Heart right ventricle (tissue), 16 donors: Measurements from ENCODE around the gene KLHL40. TPM values are rescaled to one million over a fixed set of nuclear protein-coding genes. Genes with fewer than 3 reads are reported as not detected.

Source experiments
- ATAC-seq, 8 donors: fragments of 200-7000 bp; cut with Tn5 transposase; one replicate each; pipeline ENCODE4 v1.9.1; 2020; ENCODE audit warnings: mild to moderate bottlenecking in 8 of 8, moderate library complexity in 8 of 8, moderate number of reproducible peaks in 1 of 8
- DNase-seq, 2 donors: peaks; one replicate each; pipeline ENCODE4 v3.0.0-alpha.2; 2020
- H3K27ac ChIP-seq, 10 donors: fragments of 200-600 bp; sonication (generic) in 2 of 10; one replicate each; pipeline versions ENCODE4 v1.5.0 to v1.8.0; 2020 to 2022; ENCODE audit warnings: mild to moderate bottlenecking in 3 of 10
- H3K27me3 ChIP-seq, 7 donors: fragments of 200-600 bp; one replicate each; pipeline ENCODE4 v1.8.0; 2021 to 2022; ENCODE audit warnings: mild to moderate bottlenecking in 2 of 7
- H3K36me3 ChIP-seq, 9 donors: fragments of 200-600 bp; sonication (generic) in 1 of 9; one replicate each; pipeline versions ENCODE4 v1.5.0 to v1.8.0; 2020 to 2022; ENCODE audit warnings: mild to moderate bottlenecking in 2 of 9
- H3K4me1 ChIP-seq, 9 donors: fragments of 200-600 bp; sonication (generic) in 1 of 9; one replicate each; pipeline versions ENCODE4 v1.5.0 to v1.8.0; 2020 to 2022; ENCODE audit warnings: mild to moderate bottlenecking in 4 of 9
- H3K4me3 ChIP-seq, 10 donors: fragments of 200-600 bp; sonication (generic) in 2 of 10; one replicate each; pipeline versions ENCODE4 v1.5.0 to v1.8.0; 2020 to 2022; ENCODE audit warnings: mild to moderate bottlenecking in 7 of 10, moderate library complexity in 2 of 10
- H3K9me3 ChIP-seq, 11 donors: fragments of 200-600 bp in 10 of 11; sonication (generic) in 2 of 11; one replicate each; pipeline versions ENCODE4 v1.5.0 to v1.8.0; 2013 to 2022; ENCODE audit warnings: mild to moderate bottlenecking in 2 of 11, control low read depth in 1 of 11, moderate library complexity in 1 of 11
- WGBS, 2 donors: extraction: QIAGEN DNeasy Blood & Tissue Kit; methylation state at CpG; one replicate each; pipeline ENCODE4 v1.1.7; 2013; ENCODE audit warnings: inconsistent platforms in 1 of 2; 5-methylcytosine and 5-hydroxymethylcytosine counted together
- intact Hi-C, 10 donors: fragments of 100-400 bp; cut with DNase I; formaldehyde crosslinking; loops; one replicate each; pipeline versions ENCODE4 v1.11.1 to v1.14.2; 2022
- polyA plus RNA-seq, 2 donors: library from polyadenylated mRNA; stranded (reverse); fragments of 200-250 nt; gene quantifications; one replicate each; pipeline ENCODE4 v1.2.3, GENCODE V29; 2013
- total RNA-seq, 10 donors: library from RNA; stranded (reverse); fragmentation: NEBNext Ultra II Directional in 3 of 10; extraction: Animal tissue kit (Norgen Biotek cat#: 25700) in 3 of 10; gene quantifications; one replicate each; pipeline versions ENCODE4 v1.2.1 to v1.2.4, GENCODE V29; 2021 to 2023
- TF ChIP-seq, protein P1 (sequence below), 9 donors: fragments of 200-600 bp; sonication (generic) in 2 of 9; IDR thresholded peaks; one replicate each; pipeline versions ENCODE4 v1.5.0 to v1.8.0; 2021 to 2022; ENCODE audit warnings: antibody characterized with exemption in 9 of 9, mild to moderate bottlenecking in 5 of 9, moderate library complexity in 1 of 9
- donor health status: Arrhythmogenic right ventricular cardiomyopathy.
- donor health status: ischemic (EF 13 %, LVEDD 7.1; RV severe dilation, severe dysfunction).
- donor health status: healthy with polysubstance abuse.
- donor health status: DM: no; HTN: yes; CAD: no.
- donor health status: DM: no; HTN: no; CAD: no.
- donor health status: ischemic (EF 25% LVEDD 6.9; RV normal size, moderate dysfunction).
- donor health status: ischemic (EF 25% LVEDD 5.7; RV mildly dilated, moderate dysfunction).
- donor health status: healthy.
- donor health status: DM: yes; HTN: yes; CAD: no.
- donor health status: Ischemic cardiomyopathy.
- donor health status: ischemic (EF 35%, LVEDD 5.7; RV mildly dilated, moderate dysfunction).
- donor health status: nonischemic (EF 11% LVEDD 7.7; RV severe dilation, severe dysfunction).
- donor health status: DM: yes; HTN: yes; CAD: no.
- donor health status: PGD.
- donor health status: ischemic (EF 29% LVEDD 5.4; RV normal size, mild dysfunction).
- donor health status: nonischemic (EF 23%, LVEDD 6.1; RV moderate dilation, normal function).

KLHL40 gene
- total and polyA plus RNA-seq, 12 donors, result 0.26 to 8.3 (median 0.85) TPM

DNA sequence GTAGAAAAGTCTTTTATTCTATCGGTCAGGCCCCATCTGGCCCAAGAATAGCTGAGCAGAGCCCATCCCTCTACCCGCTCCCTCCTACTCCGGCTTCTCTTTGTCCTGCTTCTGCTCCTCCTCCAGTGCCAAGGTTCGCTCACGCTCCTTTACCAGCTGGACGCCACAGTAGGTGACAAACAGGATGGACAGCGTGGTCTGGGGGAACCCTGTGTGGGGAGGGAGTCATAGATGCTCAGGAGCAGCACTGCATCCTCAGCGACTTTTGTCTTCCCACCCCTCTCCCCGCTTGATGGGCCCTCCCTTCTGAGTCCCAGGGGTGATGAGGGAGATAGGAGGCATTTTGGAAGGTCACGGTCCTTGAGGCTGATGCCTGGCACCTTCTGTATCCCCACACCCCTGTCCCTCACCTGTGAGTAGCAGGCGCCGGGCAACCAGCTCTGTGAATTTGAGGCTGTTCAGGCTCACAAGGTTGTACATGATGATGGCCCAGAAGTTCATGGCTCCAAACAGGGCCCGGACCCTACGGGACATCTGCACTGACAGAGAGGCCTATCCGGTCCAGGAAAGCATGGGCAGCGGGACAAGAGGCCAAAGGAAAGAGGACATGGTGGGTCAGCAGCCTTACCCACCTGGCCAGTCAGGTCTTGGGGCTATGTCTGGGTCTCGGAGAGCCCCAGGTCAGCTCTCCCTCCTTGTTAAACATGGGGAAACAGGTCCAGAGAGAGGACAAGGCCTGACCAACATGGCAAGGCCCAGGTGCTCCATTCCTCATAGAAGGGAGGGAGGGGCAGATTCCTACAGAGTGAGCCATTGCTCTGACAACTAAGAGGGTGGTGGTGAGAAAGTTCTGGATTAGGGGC, 7.6 kb downstream of the KLHL40 start:
- TF ChIP-seq, protein P1, sequence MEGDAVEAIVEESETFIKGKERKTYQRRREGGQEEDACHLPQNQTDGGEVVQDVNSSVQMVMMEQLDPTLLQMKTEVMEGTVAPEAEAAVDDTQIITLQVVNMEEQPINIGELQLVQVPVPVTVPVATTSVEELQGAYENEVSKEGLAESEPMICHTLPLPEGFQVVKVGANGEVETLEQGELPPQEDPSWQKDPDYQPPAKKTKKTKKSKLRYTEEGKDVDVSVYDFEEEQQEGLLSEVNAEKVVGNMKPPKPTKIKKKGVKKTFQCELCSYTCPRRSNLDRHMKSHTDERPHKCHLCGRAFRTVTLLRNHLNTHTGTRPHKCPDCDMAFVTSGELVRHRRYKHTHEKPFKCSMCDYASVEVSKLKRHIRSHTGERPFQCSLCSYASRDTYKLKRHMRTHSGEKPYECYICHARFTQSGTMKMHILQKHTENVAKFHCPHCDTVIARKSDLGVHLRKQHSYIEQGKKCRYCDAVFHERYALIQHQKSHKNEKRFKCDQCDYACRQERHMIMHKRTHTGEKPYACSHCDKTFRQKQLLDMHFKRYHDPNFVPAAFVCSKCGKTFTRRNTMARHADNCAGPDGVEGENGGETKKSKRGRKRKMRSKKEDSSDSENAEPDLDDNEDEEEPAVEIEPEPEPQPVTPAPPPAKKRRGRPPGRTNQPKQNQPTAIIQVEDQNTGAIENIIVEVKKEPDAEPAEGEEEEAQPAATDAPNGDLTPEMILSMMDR (IDR thresholded peaks at IDR 0.05), result no peak
- ATAC-seq (peak in 3 of 8 donors; percentile 2 to 3 (median 2)), DNase-seq (no peak)
- Histone ChIP-seq H3K9me3 (no peaks in the 10 kb centered on the region), H3K4me1 (peaks cover 0 to 20% (median 11%) of the 10 kb centered on the region in 9 donors), H3K27me3 (no peaks in the 10 kb centered on the region), H3K4me3 (no peak overlapping the region), H3K27ac (peak overlapping the region in 1 of 10 donors; percentile 10), H3K36me3 (peaks cover 0 to 7% (median 0%) of the 10 kb centered on the region in 9 donors)
- intact Hi-C loops, result no loop called here
- WGBS, 2 donors, result 83 to 85% methylated on average over 17 of the region's 17 CpGs

DNA sequence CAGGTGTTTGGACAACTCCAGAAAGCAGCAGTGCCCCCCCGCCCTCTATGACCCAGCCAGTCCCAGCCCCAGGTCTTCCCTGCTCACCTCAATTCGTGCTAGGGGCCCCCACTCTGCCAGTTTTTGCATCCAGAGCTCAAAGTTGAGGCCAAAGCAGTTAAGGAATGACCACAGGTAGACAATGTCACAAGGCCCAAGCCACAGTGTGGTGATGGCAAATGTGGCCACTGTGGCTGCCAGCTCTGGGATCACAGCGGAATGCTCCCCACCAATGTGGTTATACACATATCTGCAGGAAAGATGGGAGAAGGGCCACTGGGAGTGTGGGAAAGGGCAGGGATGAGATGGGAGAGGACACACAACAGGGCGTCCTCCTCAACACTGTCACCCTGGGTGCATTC, 8.2 kb downstream of the KLHL40 start:
- Histone ChIP-seq H3K9me3 (no peaks in the 10 kb centered on the region), H3K4me3 (no peak overlapping the region), H3K27ac (peak overlapping the region in 1 of 10 donors; percentile 28), H3K36me3 (peaks cover 0 to 13% (median 0%) of the 10 kb centered on the region in 9 donors), H3K4me1 (peaks cover 0 to 27% (median 12%) of the 10 kb centered on the region in 9 donors), H3K27me3 (no peaks in the 10 kb centered on the region)
- intact Hi-C loops, result no loop called here
- ATAC-seq (no peak), DNase-seq (no peak)
- WGBS, 2 donors, result 83 to 86% methylated on average over 4 of the region's 4 CpGs
- TF ChIP-seq, protein P1 (IDR thresholded peaks at IDR 0.05), result no peak

DNA sequence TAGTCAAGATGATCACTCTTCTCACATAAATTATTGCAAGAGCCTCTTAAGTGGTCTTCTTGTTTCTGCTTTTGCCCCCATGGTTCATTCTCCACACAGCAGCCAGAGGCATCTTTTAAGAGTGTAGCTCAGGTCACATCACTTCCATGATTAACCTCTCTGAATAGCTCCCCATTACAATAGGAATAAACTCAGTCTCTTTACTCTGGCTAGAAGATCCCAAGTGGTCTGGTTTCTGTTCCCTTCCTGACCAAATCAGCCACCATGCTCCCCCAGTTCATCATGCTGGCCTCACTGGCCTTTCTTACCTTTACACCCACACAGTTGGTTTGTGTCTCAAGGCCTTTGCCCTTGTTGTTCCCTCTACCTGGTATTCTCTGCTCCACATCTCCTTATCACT, 9.0 kb downstream of the KLHL40 start:
- intact Hi-C loops, result no loop called here
- H3K36me3 ChIP-seq, result peaks cover 0 to 13% (median 0%) of the 10 kb centered on the region in 9 donors
- DNase-seq (no peak), ATAC-seq (no peak)
- no peak overlapping the region for H3K27ac ChIP-seq
- peaks cover 0 to 35% (median 15%) of the 10 kb centered on the region in 9 donors for H3K4me1 ChIP-seq
- TF ChIP-seq, protein P1 (IDR thresholded peaks at IDR 0.05), result no peak
- H3K27me3 ChIP-seq, result no peaks in the 10 kb centered on the region
- no peaks in the 10 kb centered on the region for H3K9me3 ChIP-seq
- H3K4me3 ChIP-seq, result no peak overlapping the region

DNA sequence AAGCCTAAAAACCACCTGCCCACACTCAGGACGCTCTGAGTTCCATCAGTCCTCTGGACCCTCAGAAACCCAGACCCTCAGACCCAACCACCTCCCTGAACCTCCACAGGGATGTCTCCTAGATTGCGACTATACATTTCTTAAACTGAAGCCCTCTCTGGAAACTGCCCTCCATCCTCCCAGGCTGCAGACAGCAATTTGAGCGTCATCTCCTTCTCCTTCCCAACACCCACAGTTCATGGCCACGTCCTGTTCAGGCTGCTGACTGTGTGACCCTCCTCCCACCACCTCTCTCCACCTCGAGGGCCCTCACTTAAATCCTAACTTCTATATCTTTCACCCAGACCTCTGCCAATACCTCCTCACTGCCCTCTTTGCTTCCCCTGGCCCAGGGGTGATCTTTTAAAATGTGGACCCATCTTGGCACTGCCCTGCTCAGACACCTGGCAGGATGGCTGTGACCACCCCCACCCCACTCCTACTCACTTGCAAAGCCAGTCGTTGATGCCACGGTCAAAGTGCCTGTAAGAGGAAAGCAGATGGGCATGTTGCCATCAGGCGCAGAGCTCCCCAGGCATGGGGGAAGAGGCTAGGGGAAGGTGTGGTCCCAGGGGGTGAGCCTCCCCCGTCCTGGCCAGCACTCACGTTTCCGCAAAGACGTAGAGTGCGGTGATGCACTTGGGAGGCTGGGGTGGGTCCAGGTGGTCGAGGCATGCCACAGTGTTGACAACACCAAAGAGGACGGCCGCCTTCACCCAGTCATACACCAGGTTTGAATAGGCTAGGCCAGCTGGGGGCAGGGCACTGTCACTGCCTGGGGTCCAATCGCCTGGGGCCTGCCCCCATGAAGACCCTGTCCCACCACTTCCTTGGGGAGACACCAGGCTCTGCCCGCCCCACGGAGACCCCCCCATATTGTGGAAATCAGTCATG, 11.3 kb downstream of the KLHL40 start:
- TF ChIP-seq, protein P1 (IDR thresholded peaks at IDR 0.05), result no peak
- H3K4me3 ChIP-seq, result no peak overlapping the region
- H3K4me1 ChIP-seq, result peaks cover 0 to 40% (median 15%) of the 10 kb centered on the region in 9 donors
- intact Hi-C loops, result no loop called here
- H3K27me3 ChIP-seq, result no peaks in the 10 kb centered on the region
- ATAC-seq, result no peak
- 65 to 68% methylated on average over 19 of the region's 19 CpGs for WGBS, 2 donors
- H3K27ac ChIP-seq, result peak overlapping the region in 5 of 10 donors; percentile 7 to 36 (median 32)
- peaks cover 0 to 13% (median 0%) of the 10 kb centered on the region in 9 donors for H3K36me3 ChIP-seq
- H3K9me3 ChIP-seq, result no peaks in the 10 kb centered on the region
- DNase-seq, result no peak
